T47D (cell line): ENCODE measurements around the gene TOMM70.
"Not testable (repeated sequence)": the region's sequence is repeated elsewhere in the genome, so short reads cannot be mapped to it uniquely, and the experiment has no call there.

Experiments used
- DNase-seq, 2 experiments: peaks; one replicate each; pipeline versions ENCODE4 v3.0.0 to v3.0.0-alpha.2; 2011 to 2012; ENCODE audit warnings: low read depth in 1 of 2, low spot score in 1 of 2
- JUND ChIP-seq: IDR thresholded peaks from 2 replicates; pipeline ENCODE4 v1.6.1; 2012; ENCODE audit warnings: low read depth
- in situ Hi-C: cut with HindIII; loops from 2 replicates; pipeline ENCODE4 v1.10.0; 2016; ENCODE audit warnings: low sequenced_read_pairs, low pct_unique_long_range_greater_than_20kb

The TOMM70 gene

GRCh38 chr3:100400780-100401673, at the start of gene TOMM70, which contains the start of gene LNP1:
Gene TOMM70 (minus strand): TSS chr3:100401089. CDS start chr3:100400949, 140 bp downstream.
Gene LNP1 (plus strand): TSS chr3:100401539. CDS start chr3:100429730, 28,191 bp downstream.
- in situ Hi-C loops: no loop called here
- peak; percentile 70 to 97 for DNase-seq
- TF ChIP-seq JUND: no peak

GRCh38 chr3:100449214-100449613, 48.3 kb upstream of the TOMM70 start:
- TF ChIP-seq JUND: no peak
- in situ Hi-C loops: no loop called here
- DNase-seq: peak in 1 of 2 experiments; percentile 69

- TF ChIP-seq JUND: no peak
- DNase-seq: peak in 1 of 2 experiments; percentile 13
- in situ Hi-C loops: no loop called here
These were observed 47.2 kb upstream of the TOMM70 start for GRCh38 chr3:100448079-100448478.

GRCh38 chr3:100447067-100447466, 46.2 kb upstream of the TOMM70 start:
- in situ Hi-C loops, DNase-seq: not testable (repeated sequence)

- in situ Hi-C loops: no loop called here
- no peak for TF ChIP-seq JUND
- DNase-seq: no peak
These were observed 42.8 kb upstream of the TOMM70 start for GRCh38 chr3:100443690-100444089.

GRCh38 chr3:100440895-100441294, 40.0 kb upstream of the TOMM70 start:
- in situ Hi-C loops: no loop called here
- no peak for DNase-seq
- no peak for TF ChIP-seq JUND

DNA sequence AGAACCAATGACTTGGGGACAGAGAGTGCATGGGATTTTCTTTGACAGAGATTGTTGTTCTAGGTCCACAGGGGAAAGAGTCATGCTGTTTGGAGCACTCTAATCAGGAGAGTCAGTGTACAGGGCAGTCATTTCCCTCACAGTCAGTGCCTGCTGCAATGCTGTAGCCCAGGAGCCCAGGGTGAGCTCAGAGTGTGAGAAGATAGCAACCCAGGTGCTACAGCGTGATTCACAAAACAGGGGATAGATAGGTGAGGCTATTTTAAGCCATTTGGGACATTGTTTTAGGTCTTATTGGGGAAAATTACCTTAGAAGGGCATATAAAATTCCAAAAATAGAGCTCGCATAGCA, 37.7 kb upstream of the TOMM70 start:
- in situ Hi-C loops: no loop called here
- DNase-seq: no peak

GRCh38 chr3:100437721-100438622, 37.1 kb upstream of the TOMM70 start:
- DNase-seq: no peak
- in situ Hi-C loops: no loop called here
- no peak for TF ChIP-seq JUND

More for the DNA sequence above, 37.7 kb upstream of the TOMM70 start:
- TF ChIP-seq JUND: no peak

DNA sequence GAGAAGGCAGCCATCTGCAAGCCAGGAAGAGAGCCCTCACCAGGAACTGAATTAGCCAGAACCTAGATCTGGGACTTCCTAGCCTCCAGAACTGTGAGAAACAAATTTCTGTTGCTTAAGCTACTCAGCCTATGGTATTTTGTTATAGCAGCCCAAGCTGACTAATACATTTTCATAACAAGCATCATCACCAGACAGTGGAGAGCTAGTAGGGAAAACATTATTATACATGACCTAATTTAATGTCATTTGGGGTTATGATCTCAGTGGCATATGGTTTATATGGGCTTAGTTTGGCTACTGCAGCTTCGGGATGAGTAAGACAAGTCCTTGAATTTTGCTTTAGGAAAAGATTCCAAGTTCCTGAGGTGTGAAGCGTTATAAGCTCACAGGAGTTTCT, 36.1 kb upstream of the TOMM70 start:
- DNase-seq: no peak
- in situ Hi-C loops: no loop called here
- no peak for TF ChIP-seq JUND

DNA sequence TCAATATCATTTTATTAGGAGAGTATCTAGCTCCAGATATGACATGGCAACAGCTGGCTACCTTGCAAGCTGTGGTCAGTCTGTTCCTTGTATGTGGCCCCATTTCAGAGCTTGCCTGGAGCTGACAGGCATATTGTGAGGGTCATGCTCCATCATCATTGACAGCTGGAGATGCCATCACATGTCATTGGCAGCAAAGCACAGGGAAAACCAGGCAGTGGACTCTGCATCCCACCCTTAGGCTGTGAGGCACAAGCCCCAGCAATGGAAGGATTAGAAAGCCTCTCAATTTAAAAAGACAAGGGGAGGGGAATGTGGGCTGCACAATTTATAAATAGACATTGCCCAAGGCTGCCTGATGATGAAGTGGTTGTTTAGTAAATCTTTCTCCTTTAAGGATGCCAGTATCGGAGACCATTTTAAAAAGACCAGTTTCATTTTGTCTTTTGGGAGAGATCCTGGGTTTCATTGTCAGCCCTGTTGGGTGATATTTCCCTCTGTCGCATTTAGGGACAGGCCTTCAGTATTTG, 28.4 kb upstream of the TOMM70 start:
- in situ Hi-C loops: no loop called here
- TF ChIP-seq JUND: no peak
- DNase-seq: no peak

GRCh38 chr3:100427699-100428098, 26.8 kb upstream of the TOMM70 start:
- no peak for TF ChIP-seq JUND
- in situ Hi-C loops: no loop called here
- DNase-seq: no peak

DNA sequence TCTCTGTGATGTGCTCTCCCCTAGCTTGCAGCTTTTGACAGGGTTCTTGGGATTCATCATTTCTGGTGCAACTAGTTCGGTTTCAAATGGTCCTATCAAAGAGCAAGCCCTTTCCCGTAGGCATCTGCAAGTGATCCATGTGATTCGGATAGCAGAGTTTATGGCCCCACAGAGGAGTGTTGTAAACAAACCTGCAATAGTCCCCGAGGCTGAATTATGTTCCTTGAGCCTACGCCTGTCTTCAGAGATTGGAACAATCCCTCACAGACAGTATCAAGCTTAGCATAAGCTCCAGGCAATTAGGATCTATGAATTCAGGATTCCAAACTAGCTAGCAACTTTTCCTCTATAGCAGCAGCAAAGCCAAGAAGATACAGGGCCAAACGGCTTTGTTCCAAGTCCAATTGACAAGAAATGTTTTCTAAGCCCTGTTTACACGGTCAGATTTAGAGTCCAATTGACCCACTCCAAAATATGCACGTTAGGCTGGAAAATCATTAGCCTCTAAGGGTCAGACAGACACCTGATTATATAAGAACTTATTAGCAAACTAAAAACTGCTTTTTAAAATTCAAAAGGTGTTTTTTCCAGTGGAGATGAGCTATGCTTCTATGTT, 25.3 kb upstream of the TOMM70 start:
- in situ Hi-C loops: no loop called here
- no peak for TF ChIP-seq JUND
- no peak for DNase-seq
